Activated naive CD8-positive, alpha-beta T cell treated with anti-CD3 and anti-CD28 coated beads for 36 hours (primary cell): ENCODE measurements around the gene FOXJ2. TPM values are rescaled to one million over a fixed set of nuclear protein-coding genes. Genes with fewer than 3 reads are reported as not detected.
A peak's percentile ranks its signal among the peaks of the same experiment; 100 is the strongest.
"Not testable (repeated sequence)": the region's sequence is repeated elsewhere in the genome, so short reads cannot be mapped to it uniquely, and the experiment has no call there.

ENCODE experiments used
- DNase-seq: peaks from one replicate; pipeline ENCODE4 v3.0.0; 2021
- H3K27ac Mint-ChIP-seq: one replicate; pipeline ENCODE4 v1.8.0; 2022; ENCODE audit warnings: mild to moderate bottlenecking, moderate library complexity, mixed read lengths
- H3K27me3 Mint-ChIP-seq: one replicate; pipeline ENCODE4 v1.8.0; 2022; ENCODE audit warnings: mild to moderate bottlenecking, mixed read lengths
- H3K36me3 Mint-ChIP-seq: one replicate; pipeline ENCODE4 v1.8.0; 2021; ENCODE audit warnings: mild to moderate bottlenecking, mixed read lengths
- H3K4me1 Mint-ChIP-seq: one replicate; pipeline ENCODE4 v1.8.0; 2021; ENCODE audit warnings: mixed read lengths
- H3K4me3 Mint-ChIP-seq: one replicate; pipeline ENCODE4 v1.8.0; 2022; ENCODE audit warnings: mild to moderate bottlenecking, moderate library complexity, mixed read lengths
- H3K9me3 Mint-ChIP-seq: one replicate; pipeline ENCODE4 v1.8.0; 2022; ENCODE audit warnings: mixed read lengths
- total RNA-seq, 2 experiments: library from RNA; stranded (reverse); gene quantifications; one replicate each; pipeline ENCODE4 v1.2.3, GENCODE V29; 2021

FOXJ2 gene
- total RNA-seq, 2 experiments from 2014 or later = 15.5 to 15.9 TPM

- H3K4me3 Mint-ChIP-seq = no peak overlapping the region
- no peak for DNase-seq
- no peak overlapping the region for H3K27ac Mint-ChIP-seq
- no peaks in the 10 kb centered on the region for H3K36me3 Mint-ChIP-seq
- H3K27me3 Mint-ChIP-seq = peaks cover 20% of the 10 kb centered on the region
- H3K4me1 Mint-ChIP-seq = peaks cover 4% of the 10 kb centered on the region
- no peaks in the 10 kb centered on the region for H3K9me3 Mint-ChIP-seq
Measured at GRCh38 chr12:8014836-8015235, 17.7 kb upstream of the FOXJ2 start.

- not testable (repeated sequence) for DNase-seq
Measured at GRCh38 chr12:8018213-8018612, 14.3 kb upstream of the FOXJ2 start.

GRCh38 chr12:8018666-8019581, 13.6 kb upstream of the FOXJ2 start:
- peak; percentile 58 for DNase-seq
- peaks cover 4% of the 10 kb centered on the region for H3K4me1 Mint-ChIP-seq
- peaks cover 20% of the 10 kb centered on the region for H3K27me3 Mint-ChIP-seq
- no peaks in the 10 kb centered on the region for H3K36me3 Mint-ChIP-seq
- no peaks in the 10 kb centered on the region for H3K9me3 Mint-ChIP-seq
- H3K4me3 Mint-ChIP-seq = peak overlapping the region; percentile 57
- H3K27ac Mint-ChIP-seq = no peak overlapping the region

More at GRCh38 chr12:8018213-8018612, 14.3 kb upstream of the FOXJ2 start:
- Mint-ChIP-seq H3K4me3 (peak overlapping the region; percentile 48), H3K27me3 (peaks cover 20% of the 10 kb centered on the region)
- not testable (repeated sequence) for H3K36me3 Mint-ChIP-seq, H3K4me1 Mint-ChIP-seq, H3K27ac Mint-ChIP-seq, H3K9me3 Mint-ChIP-seq

- peak overlapping the region; percentile 99 for H3K27ac Mint-ChIP-seq
- peaks cover 9% of the 10 kb centered on the region for H3K4me1 Mint-ChIP-seq
- peak; percentile 94 for DNase-seq
- peaks cover 4% of the 10 kb centered on the region for H3K36me3 Mint-ChIP-seq
- H3K4me3 Mint-ChIP-seq = peak overlapping the region; percentile 90
- no peaks in the 10 kb centered on the region for H3K9me3 Mint-ChIP-seq
- no peaks in the 10 kb centered on the region for H3K27me3 Mint-ChIP-seq
Measured at GRCh38 chr12:8026291-8026900, 6.1 kb upstream of the FOXJ2 start.

- Mint-ChIP-seq H3K4me1 (peaks cover 14% of the 10 kb centered on the region), H3K27me3 (no peaks in the 10 kb centered on the region), H3K9me3 (no peaks in the 10 kb centered on the region), H3K27ac (peak overlapping the region; percentile 99), H3K36me3 (peaks cover 4% of the 10 kb centered on the region), H3K4me3 (peak overlapping the region; percentile 90)
- DNase-seq = no peak
Measured at GRCh38 chr12:8027856-8028255, 4.7 kb upstream of the FOXJ2 start.

- DNase-seq = no peak
- no peak overlapping the region for H3K4me3 Mint-ChIP-seq
- H3K27ac Mint-ChIP-seq = no peak overlapping the region
- H3K4me1 Mint-ChIP-seq = peaks cover 14% of the 10 kb centered on the region
- no peaks in the 10 kb centered on the region for H3K9me3 Mint-ChIP-seq
- peaks cover 4% of the 10 kb centered on the region for H3K36me3 Mint-ChIP-seq
- no peaks in the 10 kb centered on the region for H3K27me3 Mint-ChIP-seq
Measured at GRCh38 chr12:8028267-8028666, 4.2 kb upstream of the FOXJ2 start.

- DNase-seq = no peak
- peaks cover 32% of the 10 kb centered on the region for H3K4me1 Mint-ChIP-seq
- H3K27ac Mint-ChIP-seq = no peak overlapping the region
- no peak overlapping the region for H3K4me3 Mint-ChIP-seq
- H3K27me3 Mint-ChIP-seq = no peaks in the 10 kb centered on the region
- no peaks in the 10 kb centered on the region for H3K9me3 Mint-ChIP-seq
- H3K36me3 Mint-ChIP-seq = peaks cover 5% of the 10 kb centered on the region
Measured at GRCh38 chr12:8030189-8030588, 2.3 kb upstream of the FOXJ2 start.

GRCh38 chr12:8031017-8031416, 1.5 kb upstream of the FOXJ2 start:
- not testable (repeated sequence) for H3K27ac Mint-ChIP-seq, H3K27me3 Mint-ChIP-seq, H3K36me3 Mint-ChIP-seq, H3K4me3 Mint-ChIP-seq, H3K9me3 Mint-ChIP-seq, DNase-seq
- peaks cover 38% of the 10 kb centered on the region for H3K4me1 Mint-ChIP-seq

- H3K36me3 Mint-ChIP-seq = peaks cover 11% of the 10 kb centered on the region
- H3K27me3 Mint-ChIP-seq = no peaks in the 10 kb centered on the region
- peak overlapping the region; percentile 80 for H3K27ac Mint-ChIP-seq
- H3K4me3 Mint-ChIP-seq = peak overlapping the region; percentile 80
- no peak for DNase-seq
- peaks cover 44% of the 10 kb centered on the region for H3K4me1 Mint-ChIP-seq
- H3K9me3 Mint-ChIP-seq = no peaks in the 10 kb centered on the region
Measured at GRCh38 chr12:8031872-8032241, 659 bp upstream of the FOXJ2 start.

- peaks cover 53% of the 10 kb centered on the region for H3K4me1 Mint-ChIP-seq
- H3K36me3 Mint-ChIP-seq = peaks cover 9% of the 10 kb centered on the region
- H3K27me3 Mint-ChIP-seq = no peaks in the 10 kb centered on the region
- no peaks in the 10 kb centered on the region for H3K9me3 Mint-ChIP-seq
- peak; percentile 50 for DNase-seq
- H3K4me3 Mint-ChIP-seq = peak overlapping the region; percentile 88
- H3K27ac Mint-ChIP-seq = peak overlapping the region; percentile 88
Measured at GRCh38 chr12:8033153-8034044, 883 bp downstream of the FOXJ2 start.

- Mint-ChIP-seq H3K27ac (peak overlapping the region; percentile 55), H3K36me3 (peaks cover 9% of the 10 kb centered on the region)
Measured at GRCh38 chr12:8034802-8035201, 2.3 kb downstream of the FOXJ2 start.

GRCh38 chr12:8035440-8036010, 3.0 kb downstream of the FOXJ2 start:
- no peak for DNase-seq
- Mint-ChIP-seq H3K4me1 (peaks cover 60% of the 10 kb centered on the region), H3K27me3 (no peaks in the 10 kb centered on the region), H3K36me3 (peaks cover 9% of the 10 kb centered on the region), H3K9me3 (no peaks in the 10 kb centered on the region), H3K4me3 (no peak overlapping the region), H3K27ac (no peak overlapping the region)

More at GRCh38 chr12:8034802-8035201, 2.3 kb downstream of the FOXJ2 start:
- Mint-ChIP-seq H3K4me3 (peak overlapping the region; percentile 88), H3K27me3 (no peaks in the 10 kb centered on the region), H3K4me1 (peaks cover 60% of the 10 kb centered on the region), H3K9me3 (no peaks in the 10 kb centered on the region)
- DNase-seq = no peak

GRCh38 chr12:8036346-8036745, 3.8 kb downstream of the FOXJ2 start:
- no peak for DNase-seq
- Mint-ChIP-seq H3K36me3 (peaks cover 9% of the 10 kb centered on the region), H3K27ac (no peak overlapping the region), H3K4me3 (no peak overlapping the region), H3K4me1 (peaks cover 60% of the 10 kb centered on the region), H3K9me3 (no peaks in the 10 kb centered on the region), H3K27me3 (no peaks in the 10 kb centered on the region)

GRCh38 chr12:8037046-8037663, 4.6 kb downstream of the FOXJ2 start:
- Mint-ChIP-seq H3K4me3 (peak overlapping the region; percentile 41), H3K4me1 (peaks cover 56% of the 10 kb centered on the region), H3K27ac (peak overlapping the region; percentile 1), H3K27me3 (no peaks in the 10 kb centered on the region), H3K36me3 (peaks cover 9% of the 10 kb centered on the region), H3K9me3 (no peaks in the 10 kb centered on the region)
- no peak for DNase-seq
